GM21360 (cell line): ENCODE data around the gene MTUS2.
"Not testable (repeated sequence)": the region's sequence is repeated elsewhere in the genome, so short reads cannot be mapped to it uniquely, and the experiment has no call there.

ENCODE experiments used
- ATAC-seq: cut with Tn5 transposase; IDR thresholded peaks from one replicate; pipeline ENCODE4 v1.9.1; 2021; ENCODE audit warnings: mild to moderate bottlenecking, moderate library complexity; ENCODE audit not compliant: unreplicated experiment

Gene MTUS2

DNA sequence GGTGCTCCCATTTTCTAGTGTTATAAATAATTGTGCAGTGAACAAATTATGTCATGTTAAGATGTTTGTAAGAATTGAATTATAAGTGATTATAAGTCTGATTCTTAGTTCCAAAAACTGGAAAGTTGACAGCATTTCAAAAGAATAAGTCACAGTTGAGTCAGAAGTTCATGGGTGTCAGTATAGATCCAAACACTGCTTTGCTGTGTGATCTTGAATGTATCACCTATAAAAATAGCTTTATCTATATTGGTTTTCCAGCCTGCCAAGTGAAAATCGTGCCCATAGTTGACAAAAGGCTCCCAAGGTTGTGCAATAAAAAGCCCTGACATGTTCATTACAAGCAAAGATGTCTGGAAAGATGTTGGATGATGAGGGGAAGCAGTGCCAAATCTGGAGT lies 336.0 kb downstream of the MTUS2 start:
- ATAC-seq, result no peak

- ATAC-seq, result no peak
Measured at GRCh38 chr13:29159871-29160270, 339.7 kb downstream of the MTUS2 start.

- ATAC-seq, result no peak
Measured at GRCh38 chr13:29160862-29161261, 340.7 kb downstream of the MTUS2 start.

DNA sequence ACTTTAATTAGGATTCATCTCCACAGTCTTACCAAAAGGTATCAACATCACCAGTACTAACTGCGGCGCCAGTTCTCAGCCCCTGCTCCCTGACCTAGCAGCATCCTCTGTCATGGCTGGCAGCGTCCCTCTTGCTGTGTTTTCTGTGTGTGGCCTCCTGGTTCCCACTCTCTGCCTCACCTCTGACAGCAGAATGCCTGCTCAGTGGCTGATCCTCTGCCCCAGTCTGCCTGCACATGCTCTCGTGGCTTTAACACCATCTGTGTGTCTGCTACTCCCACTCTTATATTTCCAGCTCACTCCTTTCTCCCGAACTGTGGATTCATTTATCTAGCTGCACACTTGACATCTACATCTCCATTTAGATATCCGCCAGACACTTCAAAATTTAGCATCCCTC lies 341.5 kb downstream of the MTUS2 start:
- no peak for ATAC-seq

GRCh38 chr13:29162638-29163235 lies 342.6 kb downstream of the MTUS2 start:
- ATAC-seq, result no peak

DNA sequence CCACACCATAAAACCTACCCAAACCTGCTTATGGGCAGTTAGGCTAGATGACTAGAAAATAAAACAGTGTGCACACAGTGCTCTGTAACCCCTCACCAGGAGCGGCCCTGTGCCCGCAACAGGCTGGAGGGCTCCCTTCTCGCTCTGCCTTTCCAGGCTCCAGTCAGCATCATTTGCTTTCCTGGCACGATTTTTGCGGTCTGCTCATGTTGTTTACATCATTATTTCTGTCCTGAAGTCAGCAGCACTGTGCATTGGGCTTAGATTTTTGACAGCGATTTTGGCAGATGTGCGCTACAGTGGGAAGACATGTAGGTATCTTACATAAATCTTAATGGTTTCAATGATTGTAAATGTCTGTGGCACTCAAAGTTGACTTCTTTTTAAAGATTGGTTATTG lies 344.0 kb downstream of the MTUS2 start:
- ATAC-seq, result no peak

DNA sequence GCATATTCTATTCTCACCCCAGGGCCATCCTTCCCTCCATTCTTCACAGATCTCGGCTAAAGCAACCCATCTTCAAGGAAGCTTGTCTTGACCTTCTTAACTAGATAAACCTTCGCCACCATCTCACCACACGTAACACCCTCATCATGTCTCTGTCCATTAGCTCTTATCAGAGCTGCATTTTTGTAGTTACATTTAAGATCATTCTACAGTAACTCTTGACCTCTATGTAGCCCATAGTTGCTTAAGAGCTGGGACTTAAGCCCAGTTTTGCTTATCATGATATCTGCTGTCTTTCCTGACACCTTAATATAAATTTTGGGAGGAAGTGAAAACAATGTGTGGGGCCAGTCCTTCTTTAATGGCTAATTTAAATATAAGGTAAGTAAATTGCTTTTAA lies 345.1 kb downstream of the MTUS2 start:
- ATAC-seq, result no peak

- no peak for ATAC-seq
Measured at GRCh38 chr13:29165840-29166239, 345.7 kb downstream of the MTUS2 start.

DNA sequence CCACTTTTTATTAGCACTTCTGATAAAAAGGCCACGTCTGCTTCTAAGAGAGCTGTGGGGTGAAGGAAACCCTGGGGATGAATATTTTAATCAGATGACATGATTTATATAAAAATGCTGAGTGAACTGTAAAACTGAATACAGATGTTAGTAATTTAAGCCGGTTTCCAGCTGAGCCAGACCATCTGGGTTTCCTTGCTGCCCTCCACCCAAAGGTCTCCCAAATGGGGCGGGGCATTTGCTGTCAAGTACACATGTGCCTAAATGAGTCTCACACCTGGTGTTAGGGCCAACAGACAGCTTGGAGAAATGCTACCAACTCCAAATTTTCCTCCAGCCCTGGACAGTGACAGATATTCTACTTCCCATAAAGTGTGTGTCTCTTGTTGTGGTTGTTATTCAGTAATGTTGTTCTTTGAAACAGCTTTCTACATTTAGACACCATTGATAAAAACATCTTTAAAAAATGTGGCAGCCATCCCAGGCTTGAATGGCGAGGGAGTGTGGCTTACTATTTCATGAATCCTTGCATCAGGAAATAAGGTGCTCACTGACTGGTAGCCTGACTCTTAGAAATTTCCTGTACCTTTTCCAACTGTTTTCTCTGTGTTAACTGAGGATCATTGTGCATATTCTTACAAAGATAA lies 350.4 kb downstream of the MTUS2 start:
- ATAC-seq, result no peak

- ATAC-seq, result no peak
Measured at GRCh38 chr13:29171244-29171643, 351.1 kb downstream of the MTUS2 start.

GRCh38 chr13:29174093-29174492 lies 354.0 kb downstream of the MTUS2 start:
- ATAC-seq, result no peak

DNA sequence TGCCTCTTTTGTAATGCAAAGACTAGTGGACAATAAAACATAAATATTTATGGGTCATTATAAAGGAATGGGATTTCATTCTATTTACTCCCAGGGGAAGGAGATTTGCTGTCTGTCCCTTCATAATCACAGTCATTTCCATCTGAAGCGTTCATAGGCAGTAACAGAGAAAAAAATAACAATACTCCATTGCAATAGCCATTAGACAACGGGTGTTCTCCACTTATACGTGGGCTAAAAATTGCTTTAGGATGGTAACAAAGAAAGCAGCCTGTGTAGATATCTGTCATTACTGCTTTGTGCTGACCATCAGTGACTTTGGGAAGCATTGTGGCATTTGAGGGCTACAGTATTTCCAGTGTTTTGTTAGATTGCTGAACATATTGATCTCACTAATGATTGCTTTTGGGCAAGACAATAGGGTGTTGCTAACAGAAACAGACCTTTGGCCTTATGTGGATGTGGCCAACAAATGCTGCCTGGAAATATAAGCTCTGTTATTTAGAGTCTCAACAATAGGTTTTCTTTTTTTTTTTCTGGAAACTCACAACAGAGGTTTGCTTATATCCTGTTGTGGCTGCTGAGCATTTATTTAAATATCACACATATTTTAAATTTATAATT lies 355.2 kb downstream of the MTUS2 start:
- no peak for ATAC-seq

DNA sequence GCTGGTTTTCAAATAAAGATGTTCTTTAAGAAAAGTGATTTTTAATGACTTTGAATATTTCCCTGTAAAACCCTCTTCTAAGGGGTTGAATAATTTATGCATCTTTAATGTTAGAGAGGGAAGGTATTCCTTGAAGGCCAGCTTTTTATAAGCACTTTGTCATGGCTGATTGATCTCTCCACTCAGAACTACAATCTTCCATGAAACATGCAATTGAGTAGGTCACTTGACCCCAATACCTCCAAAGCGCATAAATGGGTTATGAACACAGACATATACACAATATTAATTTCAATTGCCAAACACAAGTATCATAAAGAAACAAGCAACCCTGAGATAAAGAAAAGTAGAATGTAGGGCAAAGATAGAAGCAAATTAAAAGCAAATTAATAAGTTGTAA lies 359.9 kb downstream of the MTUS2 start:
- no peak for ATAC-seq

DNA sequence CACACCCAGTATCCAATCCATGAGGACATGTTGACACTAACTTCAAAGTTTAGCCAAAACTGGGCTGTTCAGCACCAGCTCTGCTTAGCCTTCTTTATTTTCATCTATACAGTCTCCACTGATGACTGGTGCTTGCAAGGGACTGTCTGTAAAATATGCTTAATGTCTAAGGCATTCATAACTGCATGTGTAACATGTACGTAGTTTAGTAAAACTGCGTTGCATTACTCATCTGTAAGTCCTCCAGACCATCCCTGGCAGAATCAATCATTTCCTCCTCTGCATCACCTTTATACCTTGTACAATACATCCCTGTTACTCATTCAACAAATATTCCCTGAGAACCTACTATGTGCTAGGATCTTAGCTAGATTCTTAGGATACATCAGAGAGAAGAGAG lies 362.1 kb downstream of the MTUS2 start:
- no peak for ATAC-seq

- no peak for ATAC-seq
Measured at GRCh38 chr13:29185926-29186325, 365.8 kb downstream of the MTUS2 start.

- ATAC-seq, result no peak
Measured at GRCh38 chr13:29187584-29187983, 367.4 kb downstream of the MTUS2 start.

DNA sequence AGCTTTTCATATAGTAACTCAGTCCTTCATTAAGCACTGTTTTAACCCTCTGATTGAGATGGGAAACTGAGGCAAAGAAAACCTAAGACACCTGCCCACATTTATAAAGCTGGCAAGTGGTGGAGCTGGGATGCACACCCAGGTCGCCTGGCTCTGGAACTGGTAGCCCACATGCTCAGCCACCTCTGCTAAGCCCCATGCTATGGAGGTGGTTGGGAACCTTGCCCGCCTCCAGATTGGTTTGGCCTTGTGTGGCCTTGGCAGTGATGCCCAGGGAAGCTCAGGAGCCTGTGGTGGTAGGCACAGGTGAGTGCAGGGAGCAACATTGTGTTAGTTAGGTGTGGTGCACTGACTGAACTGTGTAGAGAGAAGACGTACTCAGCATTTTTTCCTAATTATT lies 370.2 kb downstream of the MTUS2 start:
- no peak for ATAC-seq

DNA sequence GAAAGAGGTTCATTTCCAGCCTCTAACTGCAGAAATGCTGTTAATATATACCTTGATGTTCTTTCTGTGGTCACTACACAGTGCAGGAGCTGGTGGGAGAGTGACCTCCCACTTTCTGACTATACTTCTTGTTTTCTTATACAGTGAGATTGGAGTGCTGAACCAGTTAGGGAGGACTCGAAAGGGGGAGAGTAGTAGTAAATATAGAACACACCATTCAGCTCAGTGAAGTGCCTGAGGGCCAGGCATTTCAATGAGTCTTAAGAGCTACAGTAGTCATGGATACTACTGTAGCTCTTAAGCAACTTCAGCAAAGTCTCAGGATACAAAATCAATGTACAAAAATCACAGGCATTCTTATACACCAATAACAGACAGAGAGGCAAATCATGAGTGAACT lies 372.9 kb downstream of the MTUS2 start:
- ATAC-seq, result no peak

DNA sequence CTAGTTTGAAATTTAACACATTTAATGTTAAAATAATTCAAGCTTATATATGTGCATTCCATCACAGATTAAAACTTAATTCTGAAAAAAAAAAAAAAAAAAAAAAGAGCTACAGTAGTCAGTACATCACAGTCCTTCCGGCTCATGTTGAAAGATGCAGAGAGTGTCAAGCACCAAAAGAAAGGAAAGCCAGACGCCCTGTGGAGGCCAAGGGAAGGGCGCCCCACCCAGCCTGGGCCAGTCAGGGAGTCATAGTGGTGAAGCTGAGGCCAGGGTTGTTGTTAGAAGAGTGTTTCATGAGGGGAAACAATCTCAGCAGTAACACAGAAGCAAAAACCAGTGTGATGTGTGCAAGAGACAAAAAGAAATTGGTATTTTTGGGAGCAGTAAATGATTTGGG lies 375.3 kb downstream of the MTUS2 start:
- no peak for ATAC-seq

- ATAC-seq, result peak; percentile 93
Measured at GRCh38 chr13:29196409-29197074, 376.4 kb downstream of the MTUS2 start.

- not testable (repeated sequence) for ATAC-seq
Measured at GRCh38 chr13:29202753-29203152, 382.6 kb downstream of the MTUS2 start.

DNA sequence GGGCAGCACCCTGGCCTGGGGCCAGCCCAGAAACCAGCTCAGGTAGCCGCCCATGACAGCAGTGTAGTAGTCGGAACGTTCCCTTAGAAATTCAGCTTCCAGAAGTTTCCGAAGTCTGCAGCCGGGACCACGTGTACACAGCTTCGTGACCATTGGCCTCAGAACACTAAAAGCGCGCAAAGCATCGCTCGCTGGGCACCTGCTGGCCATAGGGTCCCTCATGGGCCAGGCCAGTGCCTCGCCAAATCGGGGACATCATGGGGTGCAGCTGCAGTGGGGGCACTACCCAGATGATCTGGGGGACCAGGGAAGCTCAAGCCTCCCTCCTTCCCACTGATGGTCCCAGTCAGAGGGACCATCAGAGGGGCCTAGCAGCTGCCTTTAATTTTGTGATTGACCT lies 384.5 kb downstream of the MTUS2 start:
- ATAC-seq, result no peak
